GM12872 (cell line): Measurements from ENCODE around the gene IL19.

Experiments used
- TF ChIP-seq, protein P1 (sequence below): IDR thresholded peaks from 3 replicates; pipeline ENCODE4 v1.5.1; 2011; ENCODE audit warnings: low read depth, mild to moderate bottlenecking, low read length, moderate library complexity; ENCODE audit not compliant: insufficient read depth

Gene IL19

GRCh38 chr1:206783506-206783905 lies 12.9 kb downstream of the IL19 start:
- TF ChIP-seq, protein P1, sequence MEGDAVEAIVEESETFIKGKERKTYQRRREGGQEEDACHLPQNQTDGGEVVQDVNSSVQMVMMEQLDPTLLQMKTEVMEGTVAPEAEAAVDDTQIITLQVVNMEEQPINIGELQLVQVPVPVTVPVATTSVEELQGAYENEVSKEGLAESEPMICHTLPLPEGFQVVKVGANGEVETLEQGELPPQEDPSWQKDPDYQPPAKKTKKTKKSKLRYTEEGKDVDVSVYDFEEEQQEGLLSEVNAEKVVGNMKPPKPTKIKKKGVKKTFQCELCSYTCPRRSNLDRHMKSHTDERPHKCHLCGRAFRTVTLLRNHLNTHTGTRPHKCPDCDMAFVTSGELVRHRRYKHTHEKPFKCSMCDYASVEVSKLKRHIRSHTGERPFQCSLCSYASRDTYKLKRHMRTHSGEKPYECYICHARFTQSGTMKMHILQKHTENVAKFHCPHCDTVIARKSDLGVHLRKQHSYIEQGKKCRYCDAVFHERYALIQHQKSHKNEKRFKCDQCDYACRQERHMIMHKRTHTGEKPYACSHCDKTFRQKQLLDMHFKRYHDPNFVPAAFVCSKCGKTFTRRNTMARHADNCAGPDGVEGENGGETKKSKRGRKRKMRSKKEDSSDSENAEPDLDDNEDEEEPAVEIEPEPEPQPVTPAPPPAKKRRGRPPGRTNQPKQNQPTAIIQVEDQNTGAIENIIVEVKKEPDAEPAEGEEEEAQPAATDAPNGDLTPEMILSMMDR: no peak

GRCh38 chr1:206784471-206784903 lies 13.9 kb downstream of the IL19 start:
- TF ChIP-seq, protein P1: no peak

DNA sequence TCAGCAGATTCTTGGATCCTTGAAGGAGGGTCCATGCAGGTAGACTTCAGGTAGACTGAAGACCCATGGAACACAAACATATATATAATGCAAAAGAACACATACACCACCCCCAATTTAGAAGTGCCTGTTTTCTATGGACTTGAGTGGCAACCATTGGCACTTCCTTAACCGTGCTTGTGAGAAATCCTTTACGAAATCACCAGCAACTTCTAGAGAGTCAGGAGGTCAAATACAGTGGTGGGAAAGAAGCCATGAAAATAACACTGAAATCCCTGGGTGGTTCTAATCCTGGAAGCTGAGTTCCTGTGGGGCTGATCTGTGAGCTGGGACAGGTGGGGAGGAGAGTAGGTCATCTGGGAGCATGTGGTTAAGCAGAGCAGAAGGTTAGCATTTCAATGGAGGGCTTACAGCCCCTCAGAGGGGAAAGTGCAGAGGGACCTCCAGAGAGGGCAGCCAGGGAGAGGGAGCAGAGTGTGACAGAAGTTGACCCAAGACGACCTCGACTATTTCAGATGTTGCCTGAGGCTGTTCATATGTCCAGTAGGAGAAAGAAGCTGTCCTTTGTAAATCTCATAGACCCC lies 14.7 kb downstream of the IL19 start:
- TF ChIP-seq, protein P1: no peak

GRCh38 chr1:206786212-206786886 lies 15.8 kb downstream of the IL19 start:
- TF ChIP-seq, protein P1: no peak

- TF ChIP-seq, protein P1: no peak
These were observed 17.3 kb downstream of the IL19 start for GRCh38 chr1:206787891-206788290.

- TF ChIP-seq, protein P1: no peak
These were observed 18.0 kb downstream of the IL19 start for GRCh38 chr1:206788487-206789050.

DNA sequence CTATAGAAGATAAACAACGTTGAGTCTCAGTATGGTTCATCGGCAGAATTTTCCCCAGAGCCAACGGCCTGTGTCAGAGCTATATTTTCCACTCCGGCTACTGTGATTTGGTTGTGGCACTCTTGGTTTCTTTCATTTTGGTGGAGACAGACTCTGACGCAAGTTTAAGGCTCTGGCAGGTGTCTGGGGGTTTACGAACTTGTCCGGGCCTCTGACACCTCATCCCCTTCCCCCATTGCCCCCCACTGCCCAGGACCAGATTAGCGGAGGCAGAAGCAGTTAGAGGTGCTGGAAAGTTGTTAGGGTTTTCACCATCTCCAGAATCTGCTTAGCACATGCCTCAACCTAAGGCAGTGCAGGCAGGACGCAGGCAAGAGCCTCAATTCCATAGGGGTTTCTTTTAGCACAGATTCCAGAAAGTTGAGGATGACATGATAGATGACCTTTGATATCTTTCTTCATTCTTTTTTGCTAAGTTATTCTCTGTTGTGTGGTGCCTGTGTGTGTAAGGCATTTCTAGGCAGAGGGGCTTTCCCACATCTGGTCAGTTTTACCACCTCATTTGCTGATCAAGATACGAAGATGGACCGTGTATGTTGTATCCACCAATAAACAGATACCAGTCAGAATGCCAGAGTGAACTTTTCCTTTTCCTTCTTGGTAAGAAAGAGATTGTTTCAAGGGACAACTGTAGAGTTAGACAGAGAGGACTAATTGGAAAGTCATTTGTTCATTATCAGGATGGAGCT lies 20.1 kb downstream of the IL19 start:
- TF ChIP-seq, protein P1: no peak
